Measurements from ENCODE around the gene LAD1.

LAD1 gene

GRCh38 chr1:201399018-201399351 lies at the start of gene LAD1:
Gene LAD1 (minus strand): TSS chr1:201399324. CDS start chr1:201399306, 18 bp downstream.
- DNase-seq, result no peak

- DNase-seq, result peak; percentile 25
Observed at GRCh38 chr1:201447903-201448871, 49.1 kb upstream of the LAD1 start.

GRCh38 chr1:201445310-201445709 lies 46.2 kb upstream of the LAD1 start:
- no peak for DNase-seq

GRCh38 chr1:201444792-201445191 lies 45.7 kb upstream of the LAD1 start:
- no peak for DNase-seq

GRCh38 chr1:201443747-201444146 lies 44.6 kb upstream of the LAD1 start:
- DNase-seq, result no peak

GRCh38 chr1:201436969-201437368 lies 37.8 kb upstream of the LAD1 start:
- DNase-seq, result no peak

- no peak for DNase-seq
Observed at GRCh38 chr1:201436393-201436792, 37.3 kb upstream of the LAD1 start.

- no peak for DNase-seq
Observed at GRCh38 chr1:201434266-201434665, 35.1 kb upstream of the LAD1 start.

GRCh38 chr1:201433609-201434008 lies 34.5 kb upstream of the LAD1 start:
- DNase-seq, result no peak

- DNase-seq, result no peak
Observed at GRCh38 chr1:201430776-201431175, 31.7 kb upstream of the LAD1 start.

GRCh38 chr1:201429736-201430501 lies 30.8 kb upstream of the LAD1 start:
- DNase-seq, result no peak

GRCh38 chr1:201427963-201428362 lies 28.8 kb upstream of the LAD1 start:
- DNase-seq, result no peak

GRCh38 chr1:201426479-201427310 lies 27.6 kb upstream of the LAD1 start:
- no peak for DNase-seq

GRCh38 chr1:201424146-201424545 lies 25.0 kb upstream of the LAD1 start:
- DNase-seq, result no peak

GRCh38 chr1:201423655-201424054 lies 24.5 kb upstream of the LAD1 start:
- DNase-seq, result no peak

- no peak for DNase-seq
Observed at GRCh38 chr1:201422436-201423030, 23.4 kb upstream of the LAD1 start.

GRCh38 chr1:201422026-201422425 lies 22.9 kb upstream of the LAD1 start:
- DNase-seq, result no peak

- DNase-seq, result no peak
Observed at GRCh38 chr1:201421041-201421440, 21.9 kb upstream of the LAD1 start.

GRCh38 chr1:201420608-201421002 lies 21.5 kb upstream of the LAD1 start:
- no peak for DNase-seq

GRCh38 chr1:201419746-201420607 lies 20.9 kb upstream of the LAD1 start:
- no peak for DNase-seq

GRCh38 chr1:201419256-201419655 lies 20.1 kb upstream of the LAD1 start:
- no peak for DNase-seq

- DNase-seq, result no peak
Observed at GRCh38 chr1:201418461-201418860, 19.3 kb upstream of the LAD1 start.

Measured in NCI-H1436 treated with DMSO at 0.1 percent for 48 hours (cell line).